Mammary epithelial cell (primary cell): ENCODE results near the gene MYLK.

ENCODE experiments used
- EZH2 ChIP-seq: IDR thresholded peaks from 2 replicates; pipeline ENCODE4 v1.6.1; 2012; ENCODE audit warnings: low read length, inconsistent platforms, borderline replicate concordance
- TF ChIP-seq, protein P1 (sequence below), 2 donors: IDR thresholded peaks in 1 of 2; conservative IDR thresholded peaks in 1 of 2; 2 replicates each; pipeline ENCODE4 v1.5.1; 2011 to 2012; ENCODE audit warnings: inconsistent platforms in 2 of 2, low read length in 2 of 2, mild to moderate bottlenecking in 2 of 2, control low read depth in 1 of 2, low read depth in 1 of 2; ENCODE audit not compliant: insufficient read depth in 1 of 2; ENCODE audit errors: extremely low read depth in 1 of 2

DNA sequence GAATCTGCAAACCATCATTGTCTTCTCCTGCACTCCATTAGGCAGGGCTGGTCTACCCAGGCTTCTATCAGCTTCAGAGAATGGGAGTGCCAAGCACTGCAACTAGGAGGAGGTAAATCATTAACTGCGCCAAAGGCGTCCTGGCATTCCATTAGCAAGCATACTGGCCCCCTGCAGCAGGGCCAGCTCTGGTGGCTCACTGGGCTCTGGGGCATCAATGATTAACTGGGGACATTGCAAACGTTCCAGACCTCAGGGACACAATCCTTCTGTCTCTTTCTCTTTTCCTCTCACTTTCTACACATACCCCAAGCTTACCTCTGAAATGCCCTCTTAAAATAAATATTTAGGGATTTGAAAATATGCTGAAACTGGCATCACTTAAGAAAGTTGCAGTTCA is 129.0 kb downstream of the MYLK start:
- no peak for TF ChIP-seq EZH2
- TF ChIP-seq, protein P1, sequence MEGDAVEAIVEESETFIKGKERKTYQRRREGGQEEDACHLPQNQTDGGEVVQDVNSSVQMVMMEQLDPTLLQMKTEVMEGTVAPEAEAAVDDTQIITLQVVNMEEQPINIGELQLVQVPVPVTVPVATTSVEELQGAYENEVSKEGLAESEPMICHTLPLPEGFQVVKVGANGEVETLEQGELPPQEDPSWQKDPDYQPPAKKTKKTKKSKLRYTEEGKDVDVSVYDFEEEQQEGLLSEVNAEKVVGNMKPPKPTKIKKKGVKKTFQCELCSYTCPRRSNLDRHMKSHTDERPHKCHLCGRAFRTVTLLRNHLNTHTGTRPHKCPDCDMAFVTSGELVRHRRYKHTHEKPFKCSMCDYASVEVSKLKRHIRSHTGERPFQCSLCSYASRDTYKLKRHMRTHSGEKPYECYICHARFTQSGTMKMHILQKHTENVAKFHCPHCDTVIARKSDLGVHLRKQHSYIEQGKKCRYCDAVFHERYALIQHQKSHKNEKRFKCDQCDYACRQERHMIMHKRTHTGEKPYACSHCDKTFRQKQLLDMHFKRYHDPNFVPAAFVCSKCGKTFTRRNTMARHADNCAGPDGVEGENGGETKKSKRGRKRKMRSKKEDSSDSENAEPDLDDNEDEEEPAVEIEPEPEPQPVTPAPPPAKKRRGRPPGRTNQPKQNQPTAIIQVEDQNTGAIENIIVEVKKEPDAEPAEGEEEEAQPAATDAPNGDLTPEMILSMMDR (conservative IDR thresholded peaks at IDR 0.05 in 1 of 2, IDR thresholded peaks at IDR 0.05 in 1 of 2; ENCODE audit: extremely low read depth in 1 of 2, insufficient read depth in 1 of 2, low read depth in 1 of 2, low read length in 2 of 2) = no peak
